HEK293 (cell line): ENCODE measurements around the gene JTB.

Experiments used
- BCL11A ChIP-seq: fragments of 450-650 bp; formaldehyde crosslinking; IDR thresholded peaks from 2 replicates; pipeline ENCODE4 v1.5.1; 2016; ENCODE audit warnings: low read depth, missing biosample characterization, missing genetic modification characterization
- BCL6B ChIP-seq: fragments of 450-650 bp; formaldehyde crosslinking; IDR thresholded peaks from 2 replicates; pipeline ENCODE4 v1.5.1; 2017; ENCODE audit warnings: missing biosample characterization, missing genetic modification characterization
- EGR2 ChIP-seq: fragments of 450-650 bp; formaldehyde crosslinking; IDR thresholded peaks from 2 replicates; pipeline ENCODE4 v1.5.1; 2016; ENCODE audit warnings: low read depth, missing biosample characterization, missing genetic modification characterization
- FEZF1 ChIP-seq: fragments of 450-650 bp; formaldehyde crosslinking; IDR thresholded peaks from 2 replicates; pipeline ENCODE4 v1.5.1; 2016; ENCODE audit warnings: missing biosample characterization, missing genetic modification characterization
- GFI1B ChIP-seq: fragments of 450-650 bp; formaldehyde crosslinking; IDR thresholded peaks from 2 replicates; pipeline ENCODE4 v1.5.1; 2016; ENCODE audit warnings: missing biosample characterization, missing genetic modification characterization
- IKZF3 ChIP-seq: fragments of 450-650 bp; IDR thresholded peaks from 2 replicates; pipeline ENCODE4 v1.5.0; 2018; ENCODE audit warnings: missing biosample characterization, mild to moderate bottlenecking, missing genetic modification characterization, moderate library complexity
- KLF1 ChIP-seq: fragments of 450-650 bp; formaldehyde crosslinking; IDR thresholded peaks from 2 replicates; pipeline ENCODE4 v1.5.1; 2016; ENCODE audit warnings: missing biosample characterization, missing genetic modification characterization
- KLF16 ChIP-seq: fragments of 450-650 bp; formaldehyde crosslinking; IDR thresholded peaks from 2 replicates; pipeline ENCODE4 v1.5.1; 2017; ENCODE audit warnings: missing biosample characterization, missing genetic modification characterization
- PRDM4 ChIP-seq: fragments of 450-650 bp; formaldehyde crosslinking; IDR thresholded peaks from 2 replicates; pipeline ENCODE4 v1.5.1; 2017; ENCODE audit warnings: missing biosample characterization, missing genetic modification characterization
- REPIN1 ChIP-seq: fragments of 450-650 bp; formaldehyde crosslinking; IDR thresholded peaks from 2 replicates; pipeline ENCODE4 v1.5.1; 2017; ENCODE audit warnings: missing biosample characterization, missing genetic modification characterization, low read depth
- WT1 ChIP-seq: fragments of 450-650 bp; formaldehyde crosslinking; IDR thresholded peaks from 2 replicates; pipeline ENCODE4 v1.5.1; 2016; ENCODE audit warnings: missing biosample characterization, missing genetic modification characterization
- ZBTB48 ChIP-seq: fragments of 450-650 bp; formaldehyde crosslinking; IDR thresholded peaks from 2 replicates; pipeline ENCODE4 v1.5.1; 2016; ENCODE audit warnings: missing biosample characterization, missing genetic modification characterization
- ZFP3 ChIP-seq: fragments of 450-650 bp; formaldehyde crosslinking; IDR thresholded peaks from 2 replicates; pipeline ENCODE4 v1.5.1; 2016; ENCODE audit warnings: low read depth, missing biosample characterization, missing genetic modification characterization
- ZNF114 ChIP-seq: fragments of 450-650 bp; formaldehyde crosslinking; IDR thresholded peaks from 2 replicates; pipeline ENCODE4 v1.5.0; 2017; ENCODE audit warnings: missing biosample characterization, missing genetic modification characterization
- ZNF133 ChIP-seq: fragments of 450-650 bp; formaldehyde crosslinking; IDR thresholded peaks from 2 replicates; pipeline ENCODE4 v1.5.1; 2016; ENCODE audit warnings: missing biosample characterization, missing genetic modification characterization
- ZNF146 ChIP-seq: fragments of 450-650 bp; formaldehyde crosslinking; IDR thresholded peaks from 2 replicates; pipeline ENCODE4 v1.5.1; 2016; ENCODE audit warnings: missing biosample characterization, missing genetic modification characterization
- ZNF174 ChIP-seq: fragments of 450-650 bp; formaldehyde crosslinking; IDR thresholded peaks from 2 replicates; pipeline ENCODE4 v1.5.0; 2017; ENCODE audit warnings: missing biosample characterization, mild to moderate bottlenecking, missing genetic modification characterization
- ZNF2 ChIP-seq: fragments of 450-650 bp; formaldehyde crosslinking; IDR thresholded peaks from 2 replicates; pipeline ENCODE4 v1.5.1; 2016; ENCODE audit warnings: missing biosample characterization, missing genetic modification characterization
- ZNF248 ChIP-seq: fragments of 450-650 bp; formaldehyde crosslinking; IDR thresholded peaks from 2 replicates; pipeline ENCODE4 v1.5.1; 2017; ENCODE audit warnings: missing biosample characterization, missing genetic modification characterization
- ZNF292 ChIP-seq: fragments of 450-650 bp; formaldehyde crosslinking; IDR thresholded peaks from 2 replicates; pipeline ENCODE4 v1.5.1; 2016; ENCODE audit warnings: low read depth, missing biosample characterization, missing genetic modification characterization, borderline replicate concordance
- ZNF354C ChIP-seq: fragments of 450-650 bp; formaldehyde crosslinking; IDR thresholded peaks from 2 replicates; pipeline ENCODE4 v1.5.1; 2016; ENCODE audit warnings: missing biosample characterization, missing genetic modification characterization, low read depth, borderline replicate concordance
- ZNF37A ChIP-seq: fragments of 450-650 bp; IDR thresholded peaks from 2 replicates; pipeline ENCODE4 v1.5.1; 2018; ENCODE audit warnings: missing biosample characterization, missing genetic modification characterization
- ZNF416 ChIP-seq: fragments of 450-650 bp; formaldehyde crosslinking; IDR thresholded peaks from 2 replicates; pipeline ENCODE4 v1.5.1; 2016; ENCODE audit warnings: missing biosample characterization, missing genetic modification characterization
- ZNF501 ChIP-seq: fragments of 450-650 bp; formaldehyde crosslinking; IDR thresholded peaks from 2 replicates; pipeline ENCODE4 v1.5.1; 2016; ENCODE audit warnings: missing biosample characterization, missing genetic modification characterization
- ZNF513 ChIP-seq: fragments of 450-650 bp; IDR thresholded peaks from 2 replicates; pipeline ENCODE4 v1.5.1; 2018; ENCODE audit warnings: missing biosample characterization, missing genetic modification characterization
- ZNF610 ChIP-seq: fragments of 450-650 bp; formaldehyde crosslinking; IDR thresholded peaks from 2 replicates; pipeline ENCODE4 v1.5.1; 2016; ENCODE audit warnings: missing biosample characterization, missing genetic modification characterization, borderline replicate concordance
- ZNF626 ChIP-seq: fragments of 450-650 bp; sonication (Bioruptor Pico); formaldehyde crosslinking; IDR thresholded peaks from 2 replicates; pipeline ENCODE4 v1.5.1; 2018; ENCODE audit warnings: missing biosample characterization, missing genetic modification characterization, inconsistent platforms
- ZNF629 ChIP-seq: fragments of 450-650 bp; formaldehyde crosslinking; IDR thresholded peaks from 2 replicates; pipeline ENCODE4 v1.5.1; 2017; ENCODE audit warnings: missing biosample characterization, missing genetic modification characterization
- ZNF658 ChIP-seq: fragments of 450-650 bp; formaldehyde crosslinking; IDR thresholded peaks from 2 replicates; pipeline ENCODE4; 2016; ENCODE audit warnings: missing biosample characterization, missing genetic modification characterization
- ZNF747 ChIP-seq: fragments of 450-650 bp; formaldehyde crosslinking; IDR thresholded peaks from 2 replicates; pipeline ENCODE4 v1.5.1; 2016; ENCODE audit warnings: missing biosample characterization, missing genetic modification characterization
- ZNF785 ChIP-seq: fragments of 450-650 bp; formaldehyde crosslinking; IDR thresholded peaks from 2 replicates; pipeline ENCODE4 v1.5.1; 2016; ENCODE audit warnings: missing biosample characterization, missing genetic modification characterization
- ZXDB ChIP-seq: fragments of 450-650 bp; formaldehyde crosslinking; IDR thresholded peaks from 2 replicates; pipeline ENCODE4 v1.5.1; 2016; ENCODE audit warnings: missing biosample characterization, missing genetic modification characterization
- TF ChIP-seq, protein P1 (sequence below): sonication (generic); formaldehyde crosslinking; IDR thresholded peaks from 2 replicates; pipeline ENCODE4 v1.8.1; 2022; ENCODE audit warnings: mild to moderate bottlenecking, moderate library complexity, missing genetic modification reagents

JTB gene

DNA sequence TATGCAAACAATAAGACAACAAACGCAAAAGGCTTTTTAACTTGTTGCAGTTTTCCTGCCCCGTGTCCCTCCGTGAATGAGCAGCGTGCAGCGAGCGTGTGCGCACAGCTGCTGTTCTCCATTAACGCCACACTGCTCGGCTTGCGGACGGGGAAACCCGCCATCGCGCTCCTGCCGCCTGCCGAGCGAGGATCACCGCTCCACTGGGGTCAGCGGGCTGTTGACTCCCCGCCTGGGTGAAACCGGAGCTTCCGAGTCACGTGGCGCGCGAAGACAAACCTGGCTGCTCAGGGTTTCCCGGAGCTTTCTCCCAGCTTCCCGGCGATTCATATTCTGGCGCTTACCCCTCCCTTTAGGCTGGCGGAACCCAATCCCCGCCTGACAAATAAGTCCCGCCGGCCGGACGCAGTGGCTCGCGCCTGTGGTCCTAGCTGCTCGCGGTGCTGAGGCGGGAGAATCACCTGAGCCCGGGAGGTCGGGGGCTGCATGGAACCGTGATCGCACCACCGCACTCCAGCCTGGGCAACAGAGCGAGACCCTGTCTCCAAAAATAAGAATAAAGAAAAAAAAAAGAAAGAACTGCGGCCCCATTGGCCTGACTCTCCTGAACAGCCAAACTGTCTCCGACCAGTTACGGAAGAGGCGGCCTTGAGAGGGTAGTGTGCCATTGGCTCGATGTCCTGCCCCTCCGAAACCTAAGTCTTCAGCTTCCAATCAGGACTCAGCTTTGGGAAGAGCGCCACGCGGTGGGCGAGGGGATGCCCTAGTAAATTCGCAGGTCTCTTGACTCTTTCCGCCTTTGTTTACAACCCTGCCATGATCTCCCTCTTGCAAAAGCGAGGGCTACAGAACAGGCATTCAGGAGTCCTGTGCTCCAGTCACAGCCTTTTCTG, 10.1 kb downstream of the JTB start, which contains the start of gene CREB3L4 (continued):
- 0 out of 2 replicates have a peak, but pooled peaks have one; percentile 21 for TF ChIP-seq PRDM4 (tag by site-specific recombination)
- peak; percentile 100 for TF ChIP-seq IKZF3 (tag by site-specific recombination)
- TF ChIP-seq ZNF248 (tag by site-specific recombination), result no peak
- TF ChIP-seq GFI1B (tag by site-specific recombination), result no peak
- no peak for TF ChIP-seq ZNF513
- no peak; the same call in none of the 2 replicates for TF ChIP-seq KLF16 (tag by site-specific recombination)
- TF ChIP-seq ZNF133 (tag by site-specific recombination), result no peak
- TF ChIP-seq REPIN1 (tag by site-specific recombination), result no peak; the same call in 1 of the 2 replicates
- TF ChIP-seq BCL6B (tag by site-specific recombination), result no peak
- no peak for TF ChIP-seq ZNF416 (tag by site-specific recombination)
- TF ChIP-seq BCL11A, result peak; percentile 94
- no peak; the same call in none of the 2 replicates for TF ChIP-seq ZNF2
- TF ChIP-seq, protein P1, sequence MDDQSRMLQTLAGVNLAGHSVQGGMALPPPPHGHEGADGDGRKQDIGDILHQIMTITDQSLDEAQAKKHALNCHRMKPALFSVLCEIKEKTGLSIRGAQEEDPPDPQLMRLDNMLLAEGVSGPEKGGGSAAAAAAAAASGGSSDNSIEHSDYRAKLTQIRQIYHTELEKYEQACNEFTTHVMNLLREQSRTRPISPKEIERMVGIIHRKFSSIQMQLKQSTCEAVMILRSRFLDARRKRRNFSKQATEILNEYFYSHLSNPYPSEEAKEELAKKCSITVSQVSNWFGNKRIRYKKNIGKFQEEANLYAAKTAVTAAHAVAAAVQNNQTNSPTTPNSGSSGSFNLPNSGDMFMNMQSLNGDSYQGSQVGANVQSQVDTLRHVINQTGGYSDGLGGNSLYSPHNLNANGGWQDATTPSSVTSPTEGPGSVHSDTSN (CRISPR knock-in tag), result peak; percentile 96
- TF ChIP-seq ZNF37A (tag by site-specific recombination), result no peak
- TF ChIP-seq ZXDB (tag by site-specific recombination), result peak; percentile 97
- peak; percentile 59 for TF ChIP-seq ZNF629 (tag by site-specific recombination)
- TF ChIP-seq ZNF114 (tag by site-specific recombination), result no peak
- no peak; the same call in 1 of the 2 replicates for TF ChIP-seq ZNF501 (tag by site-specific recombination)
- TF ChIP-seq ZBTB48 (tag by site-specific recombination), result peak; percentile 69; the same call in 1 of the 2 replicates
- peak; percentile 78 for TF ChIP-seq ZNF610 (tag by site-specific recombination)
- TF ChIP-seq KLF1 (tag by site-specific recombination), result no peak
- TF ChIP-seq FEZF1, result peak; percentile 91
- TF ChIP-seq ZNF174 (tag by site-specific recombination), result no peak
- peak; percentile 77 for TF ChIP-seq WT1 (tag by site-specific recombination)
- 0 out of 2 replicates have a peak, but pooled peaks have one; percentile 14 for TF ChIP-seq ZNF146 (tag by site-specific recombination)
- peak; percentile 63; the same call in 1 of the 2 replicates for TF ChIP-seq ZFP3 (tag by site-specific recombination)
- no peak for TF ChIP-seq ZNF785 (tag by site-specific recombination)
- TF ChIP-seq EGR2 (tag by site-specific recombination), result peak; percentile 56
- no peak for TF ChIP-seq ZNF354C (tag by site-specific recombination)
- TF ChIP-seq ZNF658, result no peak
- TF ChIP-seq ZNF292 (tag by site-specific recombination), result no peak
- TF ChIP-seq ZNF747 (tag by site-specific recombination), result no peak
- TF ChIP-seq ZNF626 (tag by site-specific recombination), result no peak
